K562 (cell line): Measurements from ENCODE around the gene SERPINE2. TPM values are rescaled to one million over a fixed set of nuclear protein-coding genes. Genes with fewer than 3 reads are reported as not detected.

Source experiments
- ATAC-seq: fragments of 200-7000 bp; cut with Tn5 transposase; 3 replicates; pipeline ENCODE4 v1.9.1; 2020; ENCODE audit warnings: moderate library complexity
- BruUV-seq: library from RNA; stranded (reverse); fragments of 400-500 nt; replicated peaks from 2 replicates; lab custom pipeline; 2021; lab: Mats Ljungman, UMichigan
- CTCF ChIA-PET: fragments of 300-600 bp; formaldehyde crosslinking; extraction: SDS; loops from one replicate; lab custom pipeline; 2021; ENCODE audit warnings: low intra/inter-chr PET ratio; lab: Yijun Ruan, JAX
- POLR2A ChIA-PET: fragments of 300-600, 350-650 bp; sonication (Branson Sonifier 250); formaldehyde crosslinking; extraction: SDS; loops from one replicate; lab custom pipeline; 2021; ENCODE audit warnings: antibody characterized with exemption, inconsistent platforms; lab: Yijun Ruan, JAX
- DNase-seq, 4 experiments: peaks; one replicate each; pipeline versions ENCODE4 v3.0.0 to v3.0.0-alpha.2; 2011 to 2018; ENCODE audit warnings: low spot score in 3 of 4, mixed read lengths in 3 of 4; ENCODE audit errors: extremely low read depth in 1 of 4
- FAIRE-seq: peaks from 2 replicates; lab custom pipeline; 2011; peaks lifted over from hg19 to GRCh38; lab: Jason Lieb, UNC
- H2AFZ ChIP-seq: 2 replicates; pipeline ENCODE4 v1.6.0; 2011; ENCODE audit warnings: low read depth, low read length, control low read depth, inconsistent platforms
- H3K27ac ChIP-seq: fragments of 200-600 bp; 3 replicates; pipeline ENCODE4 v1.8.0; 2011; ENCODE audit warnings: low read depth, mild to moderate bottlenecking, control low read depth, inconsistent platforms, low read length, moderate library complexity, mixed read lengths; ENCODE audit errors: extremely low read depth
- H3K27me3 ChIP-seq, 2 experiments: fragments of 300-600 bp in 1 of 2; 2 replicates in 1 of 2; 3 replicates in 1 of 2; pipeline versions ENCODE4 v1.6.0 to v1.8.0; 2011; ENCODE audit warnings: inconsistent platforms in 2 of 2, low read length in 2 of 2, mild to moderate bottlenecking in 1 of 2, mixed read lengths in 1 of 2, moderate library complexity in 1 of 2; ENCODE audit not compliant: control insufficient read depth in 2 of 2, insufficient read depth in 2 of 2
- H3K36me3 ChIP-seq: fragments of 300-600 bp; 3 replicates; pipeline ENCODE4 v1.8.0; 2011; ENCODE audit warnings: mild to moderate bottlenecking, low read length, inconsistent platforms; ENCODE audit not compliant: control insufficient read depth, insufficient read depth
- H3K4me1 ChIP-seq, 2 experiments: fragments of 200-600 bp in 1 of 2; replicated peaks in 1 of 2; 2 replicates in 1 of 2; 3 replicates in 1 of 2; pipeline versions ENCODE4 v1.5.1 to v1.8.0; 2011; ENCODE audit warnings: inconsistent platforms in 2 of 2, low read length in 2 of 2, mild to moderate bottlenecking in 1 of 2, mixed read lengths in 1 of 2, moderate library complexity in 1 of 2; ENCODE audit not compliant: control insufficient read depth in 2 of 2, insufficient read depth in 2 of 2
- H3K4me2 ChIP-seq: 2 replicates; pipeline ENCODE4 v1.6.1; 2011; ENCODE audit warnings: low read length, control low read depth, inconsistent platforms, mixed read lengths; ENCODE audit not compliant: insufficient read depth
- H3K4me3 ChIP-seq: fragments of 200-600 bp; sonication (generic), shearing (Covaris generic); 2 replicates; pipeline ENCODE4 v1.5.1; 2016; ENCODE audit warnings: control low read depth, inconsistent platforms
- H3K79me2 ChIP-seq: fragments of 200-600 bp; 3 replicates; pipeline ENCODE4 v1.8.0; 2011; ENCODE audit warnings: low read length, inconsistent platforms; ENCODE audit not compliant: control insufficient read depth, insufficient read depth
- H3K9ac ChIP-seq, 2 experiments: 2 replicates each; pipeline versions ENCODE4 v1.6.0 to v1.6.1; 2011; ENCODE audit warnings: low read depth in 2 of 2, low read length in 2 of 2, control low read depth in 1 of 2, inconsistent platforms in 1 of 2, mild to moderate bottlenecking in 1 of 2, mixed read lengths in 1 of 2; ENCODE audit not compliant: insufficient read depth in 1 of 2
- H3K9me1 ChIP-seq: one replicate; pipeline ENCODE4 v1.6.0; 2011; ENCODE audit warnings: inconsistent platforms, mild to moderate bottlenecking, low read length, moderate library complexity; ENCODE audit not compliant: control insufficient read depth, insufficient read depth
- H3K9me3 ChIP-seq: replicated peaks from 2 replicates; pipeline ENCODE4 v1.5.1; 2011; ENCODE audit warnings: low read depth, low read length, inconsistent platforms; ENCODE audit not compliant: control insufficient read depth, insufficient read depth
- H4K20me1 ChIP-seq: replicated peaks from 2 replicates; pipeline ENCODE4 v1.6.1; 2011; ENCODE audit warnings: low read length, inconsistent platforms, mixed read lengths; ENCODE audit not compliant: control insufficient read depth, insufficient read depth
- BRD9 ChIP-seq: fragments of 450-650 bp; IDR thresholded peaks from 2 replicates; pipeline ENCODE4 v1.6.1; 2018; ENCODE audit warnings: low read depth; ENCODE audit not compliant: partially characterized antibody
- CHD4 ChIP-seq: fragments of 200-600 bp; sonication (generic); IDR thresholded peaks from 3 replicates; pipeline ENCODE4 v1.6.1; 2012; ENCODE audit warnings: low read depth, mild to moderate bottlenecking, mixed read lengths, low read length, inconsistent platforms; ENCODE audit not compliant: insufficient read depth, insufficient replicate concordance, poor library complexity, severe bottlenecking
- DPF2 ChIP-seq: fragments of 450-650 bp; IDR thresholded peaks from 2 replicates; pipeline ENCODE4 v1.6.1; 2016
- MYC ChIP-seq, 2 experiments: fragments of 250-450 bp in 1 of 2; sonication (Bioruptor Pico) in 1 of 2; IDR thresholded peaks; 2 replicates each; pipeline versions ENCODE4 v1.5.1 to v1.6.1; 2012 to 2021; ENCODE audit warnings: low read depth in 2 of 2, borderline replicate concordance in 1 of 2, improper control_type of control experiment in 1 of 2, low read length in 1 of 2, mild to moderate bottlenecking in 1 of 2, moderate library complexity in 1 of 2
- NCOA6 ChIP-seq: fragments of 450-650 bp; IDR thresholded peaks from 2 replicates; pipeline ENCODE4 v1.6.1; 2017; ENCODE audit warnings: mild to moderate bottlenecking
- NR3C1 ChIP-seq: sonication (generic); formaldehyde crosslinking; IDR thresholded peaks from 2 replicates; pipeline ENCODE4 v1.8.1; 2022; ENCODE audit warnings: missing genetic modification reagents
- NR4A1 ChIP-seq, 2 experiments: fragments of 250-450 bp in 1 of 2; fragments of 450-650 bp in 1 of 2; sonication (Bioruptor Pico) in 1 of 2; IDR thresholded peaks; 2 replicates each; pipeline versions ENCODE4 v1.4.0 to v1.6.1; 2016 to 2020; ENCODE audit warnings: mild to moderate bottlenecking in 2 of 2, missing compliant biosample characterization in 1 of 2, missing genetic modification characterization in 1 of 2, moderate library complexity in 1 of 2
- OTX1 ChIP-seq: fragments of 450-650 bp; formaldehyde crosslinking; IDR thresholded peaks from 2 replicates; pipeline ENCODE4 v1.4.0; 2022; ENCODE audit warnings: mild to moderate bottlenecking
- PHF21A ChIP-seq: fragments of 450-650 bp; IDR thresholded peaks from 2 replicates; pipeline ENCODE4 v1.6.1; 2017; ENCODE audit warnings: low read depth, borderline replicate concordance
- POLR2A ChIP-seq: fragments of 450-650 bp; conservative IDR thresholded peaks from 2 replicates; pipeline ENCODE4 v1.6.1; 2016
- RBFOX2 ChIP-seq: fragments of 200-400 bp; formaldehyde crosslinking; IDR thresholded peaks from 2 replicates; pipeline ENCODE4 v1.6.1; 2017; ENCODE audit warnings: low read depth, mild to moderate bottlenecking, low read length, moderate library complexity
- RREB1 ChIP-seq: fragments of 250-450 bp; sonication (Bioruptor Pico); IDR thresholded peaks from 2 replicates; pipeline ENCODE4 v1.4.0; 2020
- TARDBP ChIP-seq: fragments of 450-650 bp; IDR thresholded peaks from 2 replicates; pipeline ENCODE4 v1.6.1; 2016
- TRIM28 ChIP-seq: fragments of 450-650 bp; IDR thresholded peaks from 2 replicates; pipeline ENCODE4 v1.6.1; 2017
- XRCC5 ChIP-seq: fragments of 200-400 bp; formaldehyde crosslinking; IDR thresholded peaks from 2 replicates; pipeline ENCODE4 v1.6.1; 2017; ENCODE audit warnings: low read depth, mild to moderate bottlenecking, low read length
- WGBS: fragments of 100-300 bp; shearing (Covaris generic); methylation state at CpG from one replicate; pipeline ENCODE4 v1.1.6; 2016; ENCODE audit warnings: low coverage, mixed read lengths; ENCODE audit not compliant: insufficient coverage; ENCODE audit errors: missing lambda C conversion rate; 5-methylcytosine and 5-hydroxymethylcytosine counted together
- in situ Hi-C: fragments of 300-500 bp; cut with MboI; formaldehyde crosslinking; loops from 4 replicates; pipeline ENCODE4 v1.15.0; 2018; ENCODE audit warnings: inconsistent platforms, mixed read lengths
- intact Hi-C: fragments of 100-400 bp; cut with micrococcal nuclease; formaldehyde crosslinking; loops from 2 replicates; pipeline ENCODE4 v1.14.2; 2022
- polyA plus RNA-seq, 8 experiments: library from polyadenylated mRNA; depleted of rRNA in 4 of 8; stranded (reverse) in 5 of 8; unstranded in 3 of 8; fragments of >200 nt; fragmentation: Nextera tagmentation in 2 of 8; fragmentation: Illumina TruSeq in 1 of 8; extraction: Ambion mirVana in 2 of 8; extraction: Trizol in 1 of 8; gene quantifications; 2 replicates each; pipeline versions ENCODE4 v1.2.1 to v1.2.3, GENCODE V29; 2011 to 2014; ENCODE audit warnings: inconsistent platforms in 1 of 8, missing spikeins in 1 of 8
- total RNA-seq, 7 experiments: library from RNA; depleted of rRNA in 6 of 7; stranded (reverse); fragments of >200 nt in 6 of 7; fragmentation: Illumina TruSeq in 2 of 7; extraction: Trizol in 2 of 7; gene quantifications; 2 replicates each; pipeline versions ENCODE4 v1.2.1 to v1.2.3, GENCODE V29; 2011 to 2021; ENCODE audit warnings: low replicate concordance in 1 of 7

The SERPINE2 gene
- total and polyA plus RNA-seq, 9 of the 15 experiments (the other 6 are each of a cell fraction or from before 2014, with no cell fraction given) = 0.03 to 0.16 (median 0.13) TPM; not detected in 6

DNA sequence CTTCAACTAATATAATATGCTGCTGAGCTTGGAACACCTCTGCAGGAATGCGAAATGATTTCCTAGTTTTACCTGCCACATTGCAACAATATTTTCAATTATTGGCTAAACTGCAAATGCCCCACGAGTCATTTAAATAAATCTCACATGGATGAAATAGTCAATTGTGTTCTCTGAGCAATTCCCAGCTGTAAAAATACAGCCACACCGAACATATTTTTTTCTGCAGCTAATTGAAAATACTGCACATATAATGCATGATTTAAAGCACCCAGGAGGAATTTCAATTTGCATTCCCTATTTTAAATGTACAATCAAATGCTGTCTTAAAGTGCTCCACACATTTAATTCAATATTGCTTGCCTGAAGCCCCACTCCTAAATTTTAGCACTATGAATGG, 18.6 kb downstream of the SERPINE2 start:
- no peak overlapping the region for H3K9ac ChIP-seq
- ChIA-PET POLR2A (no interaction called here), CTCF (no interaction called here)
- H3K4me1 ChIP-seq = 0 out of 5 replicates have a peak, but pooled peaks cover 0 to 1% of the 10 kb centered on the region in 2 experiments
- H3K9me1 ChIP-seq = no peaks in the 10 kb centered on the region
- FAIRE-seq (no peak), ATAC-seq (no peak), DNase-seq (no peak)
- in situ Hi-C loops = no loop called here
- no peaks in the 10 kb centered on the region for H3K36me3 ChIP-seq
- no peaks in the 10 kb centered on the region for H4K20me1 ChIP-seq
- 3% methylated on average over 3 of the region's 3 CpGs for WGBS
- H2AFZ ChIP-seq = no peak overlapping the region
- no peaks in the 10 kb centered on the region for H3K9me3 ChIP-seq
- H3K79me2 ChIP-seq = no peaks in the 10 kb centered on the region
- BruUV-seq = no TSS peak
- H3K27me3 ChIP-seq = peaks cover 0 to 2% of the 10 kb centered on the region in 2 experiments; a peak in 3 of 5 replicates
- no peak overlapping the region for H3K4me3 ChIP-seq
- H3K4me2 ChIP-seq = no peak overlapping the region
- intact Hi-C loops = no loop called here
- H3K27ac ChIP-seq = no peak overlapping the region
- TF ChIP-seq DPF2 = no peak
- no peak for TF ChIP-seq RBFOX2
- no peak for TF ChIP-seq NR4A1 (CRISPR knock-in tag; IDR thresholded peaks at IDR 0.05)
- TF ChIP-seq NR4A1 (tag; IDR thresholded peaks at IDR 0.05) = no peak
- no peak for TF ChIP-seq BRD9
- no peak for TF ChIP-seq XRCC5
- TF ChIP-seq RREB1 (CRISPR knock-in tag) = no peak
- no peak for TF ChIP-seq NR3C1 (CRISPR knock-in tag)
- TF ChIP-seq MYC (IDR thresholded peaks at IDR 0.05; ENCODE audit: low read depth, low read length) = no peak
- no peak for TF ChIP-seq MYC (CRISPR knock-in tag; IDR thresholded peaks at IDR 0.05; ENCODE audit: borderline replicate concordance, low read depth)
- no peak for TF ChIP-seq OTX1 (CRISPR knock-in tag)
- no peak for TF ChIP-seq TARDBP
- no peak for TF ChIP-seq NCOA6
- no peak for TF ChIP-seq POLR2A
- TF ChIP-seq CHD4 = no peak
- TF ChIP-seq PHF21A = no peak
- TF ChIP-seq TRIM28 = no peak
